ENCODE measurements around the gene SLC13A4.
"Not testable (repeated sequence)": the region's sequence is repeated elsewhere in the genome, so short reads cannot be mapped to it uniquely, and the experiment has no call there.

Gene SLC13A4

GRCh38 chr7:135682191-135682590 lies 45.8 kb downstream of the SLC13A4 start:
- H3K4me3 ChIP-seq (ENCODE audit: low read length) = no peak overlapping the region
- TF ChIP-seq ZNF274 (IDR thresholded peaks at IDR 0.05; ENCODE audit: low read depth, low read length) = no peak

GRCh38 chr7:135681762-135682161 lies 46.2 kb downstream of the SLC13A4 start:
- no peak overlapping the region for H3K4me3 ChIP-seq (ENCODE audit: low read length)
- TF ChIP-seq ZNF274 (IDR thresholded peaks at IDR 0.05; ENCODE audit: low read depth, low read length) = no peak

- TF ChIP-seq ZNF274 (IDR thresholded peaks at IDR 0.05; ENCODE audit: low read depth, low read length) = no peak
- no peak overlapping the region for H3K4me3 ChIP-seq (ENCODE audit: low read length)
Observed at GRCh38 chr7:135678612-135679575, 49.1 kb downstream of the SLC13A4 start.

GRCh38 chr7:135673360-135673706 lies 54.7 kb downstream of the SLC13A4 start:
- no peak for TF ChIP-seq ZNF274 (IDR thresholded peaks at IDR 0.05; ENCODE audit: low read depth, low read length)
- no peak overlapping the region for H3K4me3 ChIP-seq (ENCODE audit: low read length)

GRCh38 chr7:135672560-135673359 lies 55.2 kb downstream of the SLC13A4 start:
- H3K4me3 ChIP-seq (ENCODE audit: low read length) = no peak overlapping the region
- no peak for TF ChIP-seq ZNF274 (IDR thresholded peaks at IDR 0.05; ENCODE audit: low read depth, low read length)

GRCh38 chr7:135670179-135670578 lies 57.8 kb downstream of the SLC13A4 start:
- TF ChIP-seq ZNF274 (IDR thresholded peaks at IDR 0.05; ENCODE audit: low read depth, low read length) = no peak
- H3K4me3 ChIP-seq (ENCODE audit: low read length) = no peak overlapping the region

GRCh38 chr7:135669774-135670173 lies 58.2 kb downstream of the SLC13A4 start:
- no peak for TF ChIP-seq ZNF274 (IDR thresholded peaks at IDR 0.05; ENCODE audit: low read depth, low read length)
- H3K4me3 ChIP-seq (ENCODE audit: low read length) = no peak overlapping the region

GRCh38 chr7:135668852-135669395 lies 59.1 kb downstream of the SLC13A4 start:
- H3K4me3 ChIP-seq (ENCODE audit: low read length) = not testable (repeated sequence)

- H3K4me3 ChIP-seq (ENCODE audit: low read length) = not testable (repeated sequence)
Observed at GRCh38 chr7:135667626-135668025, 60.4 kb downstream of the SLC13A4 start.

GRCh38 chr7:135666846-135667245 lies 61.1 kb downstream of the SLC13A4 start:
- no peak overlapping the region for H3K4me3 ChIP-seq (ENCODE audit: low read length)
- TF ChIP-seq ZNF274 (IDR thresholded peaks at IDR 0.05; ENCODE audit: low read depth, low read length) = no peak

GRCh38 chr7:135666156-135666555 lies 61.8 kb downstream of the SLC13A4 start:
- no peak for TF ChIP-seq ZNF274 (IDR thresholded peaks at IDR 0.05; ENCODE audit: low read depth, low read length)
- no peak overlapping the region for H3K4me3 ChIP-seq (ENCODE audit: low read length)

- TF ChIP-seq ZNF274 (IDR thresholded peaks at IDR 0.05; ENCODE audit: low read depth, low read length) = no peak
- no peak overlapping the region for H3K4me3 ChIP-seq (ENCODE audit: low read length)
Observed at GRCh38 chr7:135665042-135665441, 62.9 kb downstream of the SLC13A4 start.

GRCh38 chr7:135664046-135664589 lies 63.9 kb downstream of the SLC13A4 start:
- TF ChIP-seq ZNF274 (IDR thresholded peaks at IDR 0.05; ENCODE audit: low read depth, low read length) = no peak
- no peak overlapping the region for H3K4me3 ChIP-seq (ENCODE audit: low read length)

GRCh38 chr7:135662373-135663114 lies 65.4 kb downstream of the SLC13A4 start, which contains the start of gene STMP1:
Gene STMP1 (plus strand): TSS chr7:135662514.
- H3K4me3 ChIP-seq (ENCODE audit: low read length) = peak within 1 kb of the TSS; percentile 80
- no peak for TF ChIP-seq ZNF274 (IDR thresholded peaks at IDR 0.05; ENCODE audit: low read depth, low read length)
